ENCODE results near the gene ARL13B.

DNA sequence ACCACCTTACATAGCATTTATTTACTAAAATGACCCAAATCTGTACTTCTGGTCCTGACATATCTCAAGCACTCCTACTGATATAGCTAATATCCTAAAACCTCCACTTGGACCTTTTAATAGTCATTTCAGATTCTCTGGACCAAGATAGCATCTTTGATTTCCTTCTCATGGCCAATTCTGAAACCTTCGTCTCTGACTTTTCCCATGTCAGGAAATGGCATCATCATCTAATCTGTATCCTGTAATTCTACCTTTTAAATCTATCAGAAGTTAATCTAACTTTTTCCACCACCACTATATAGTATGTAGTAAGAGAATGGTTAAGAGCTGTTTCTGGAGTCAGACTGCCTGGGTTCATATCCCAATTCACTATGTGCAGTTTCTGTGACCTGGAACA, 32.2 kb downstream of the ARL13B start:
- TF ChIP-seq, protein P1, sequence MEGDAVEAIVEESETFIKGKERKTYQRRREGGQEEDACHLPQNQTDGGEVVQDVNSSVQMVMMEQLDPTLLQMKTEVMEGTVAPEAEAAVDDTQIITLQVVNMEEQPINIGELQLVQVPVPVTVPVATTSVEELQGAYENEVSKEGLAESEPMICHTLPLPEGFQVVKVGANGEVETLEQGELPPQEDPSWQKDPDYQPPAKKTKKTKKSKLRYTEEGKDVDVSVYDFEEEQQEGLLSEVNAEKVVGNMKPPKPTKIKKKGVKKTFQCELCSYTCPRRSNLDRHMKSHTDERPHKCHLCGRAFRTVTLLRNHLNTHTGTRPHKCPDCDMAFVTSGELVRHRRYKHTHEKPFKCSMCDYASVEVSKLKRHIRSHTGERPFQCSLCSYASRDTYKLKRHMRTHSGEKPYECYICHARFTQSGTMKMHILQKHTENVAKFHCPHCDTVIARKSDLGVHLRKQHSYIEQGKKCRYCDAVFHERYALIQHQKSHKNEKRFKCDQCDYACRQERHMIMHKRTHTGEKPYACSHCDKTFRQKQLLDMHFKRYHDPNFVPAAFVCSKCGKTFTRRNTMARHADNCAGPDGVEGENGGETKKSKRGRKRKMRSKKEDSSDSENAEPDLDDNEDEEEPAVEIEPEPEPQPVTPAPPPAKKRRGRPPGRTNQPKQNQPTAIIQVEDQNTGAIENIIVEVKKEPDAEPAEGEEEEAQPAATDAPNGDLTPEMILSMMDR (IDR thresholded peaks at IDR 0.05): no peak
- TF ChIP-seq POLR2A (IDR thresholded peaks at IDR 0.05): no peak
